Measurements from ENCODE around the gene PLCH2. TPM values are rescaled to one million over a fixed set of nuclear protein-coding genes. Genes with fewer than 3 reads are reported as not detected.
A peak's percentile ranks its signal among the peaks of the same experiment; 100 is the strongest.
"Not testable (repeated sequence)": the region's sequence is repeated elsewhere in the genome, so short reads cannot be mapped to it uniquely, and the experiment has no call there.

The PLCH2 gene
- total RNA-seq, 1 experiment from 2014 or later, result 0.74 TPM

- DNase-seq (ENCODE audit: low read depth), result no peak
- in situ Hi-C loops (cut with HindIII; ENCODE audit: low pct_unique_long_range_greater_than_20kb, low sequenced_read_pairs), result no loop called here
Observed at GRCh38 chr1:2454227-2454626, 21.9 kb upstream of the PLCH2 start.

GRCh38 chr1:2455757-2456156, 20.3 kb upstream of the PLCH2 start:
- in situ Hi-C loops (cut with HindIII; ENCODE audit: low pct_unique_long_range_greater_than_20kb, low sequenced_read_pairs), result no loop called here
- no peak for DNase-seq (ENCODE audit: low read depth)

- DNase-seq (ENCODE audit: low read depth), result no peak
- in situ Hi-C loops (cut with HindIII; ENCODE audit: low pct_unique_long_range_greater_than_20kb, low sequenced_read_pairs), result no loop called here
Observed at GRCh38 chr1:2457444-2457843, 18.6 kb upstream of the PLCH2 start.

- in situ Hi-C loops (cut with HindIII; ENCODE audit: low pct_unique_long_range_greater_than_20kb, low sequenced_read_pairs), result no loop called here
- no peak for DNase-seq (ENCODE audit: low read depth)
Observed at GRCh38 chr1:2458687-2459086, 17.4 kb upstream of the PLCH2 start.

GRCh38 chr1:2459102-2459753, 16.9 kb upstream of the PLCH2 start:
- DNase-seq (ENCODE audit: low read depth); in situ Hi-C loops (cut with HindIII; ENCODE audit: low pct_unique_long_range_greater_than_20kb, low sequenced_read_pairs): not testable (repeated sequence)

- in situ Hi-C loops (cut with HindIII; ENCODE audit: low pct_unique_long_range_greater_than_20kb, low sequenced_read_pairs), result no loop called here
- DNase-seq (ENCODE audit: low read depth), result no peak
Observed at GRCh38 chr1:2459757-2460156, 16.3 kb upstream of the PLCH2 start.

- DNase-seq (ENCODE audit: low read depth), result no peak
- in situ Hi-C loops (cut with HindIII; ENCODE audit: low pct_unique_long_range_greater_than_20kb, low sequenced_read_pairs), result no loop called here
Observed at GRCh38 chr1:2460203-2460602, 15.9 kb upstream of the PLCH2 start.

- in situ Hi-C loops (cut with HindIII; ENCODE audit: low pct_unique_long_range_greater_than_20kb, low sequenced_read_pairs), result no loop called here
- no peak for DNase-seq (ENCODE audit: low read depth)
Observed at GRCh38 chr1:2460996-2461751, 14.9 kb upstream of the PLCH2 start.

GRCh38 chr1:2462819-2463218, 13.3 kb upstream of the PLCH2 start:
- no peak for DNase-seq (ENCODE audit: low read depth)
- in situ Hi-C loops (cut with HindIII; ENCODE audit: low pct_unique_long_range_greater_than_20kb, low sequenced_read_pairs), result no loop called here

GRCh38 chr1:2463396-2463795, 12.7 kb upstream of the PLCH2 start:
- in situ Hi-C loops (cut with HindIII; ENCODE audit: low pct_unique_long_range_greater_than_20kb, low sequenced_read_pairs), result no loop called here
- DNase-seq (ENCODE audit: low read depth), result no peak

- DNase-seq (ENCODE audit: low read depth), result no peak
- in situ Hi-C loops (cut with HindIII; ENCODE audit: low pct_unique_long_range_greater_than_20kb, low sequenced_read_pairs), result no loop called here
Observed at GRCh38 chr1:2465371-2466269, 10.5 kb upstream of the PLCH2 start.

GRCh38 chr1:2466270-2466665, 9.8 kb upstream of the PLCH2 start:
- in situ Hi-C loops (cut with HindIII; ENCODE audit: low pct_unique_long_range_greater_than_20kb, low sequenced_read_pairs), result no loop called here
- no peak for DNase-seq (ENCODE audit: low read depth)

GRCh38 chr1:2466958-2467554, 9.0 kb upstream of the PLCH2 start:
- in situ Hi-C loops (cut with HindIII; ENCODE audit: low pct_unique_long_range_greater_than_20kb, low sequenced_read_pairs), result no loop called here
- peak; percentile 33 for DNase-seq (ENCODE audit: low read depth)

- peak; percentile 25 for DNase-seq (ENCODE audit: low read depth)
- in situ Hi-C loops (cut with HindIII; ENCODE audit: low pct_unique_long_range_greater_than_20kb, low sequenced_read_pairs), result no loop called here
Observed at GRCh38 chr1:2468041-2468472, 8.0 kb upstream of the PLCH2 start.

- DNase-seq (ENCODE audit: low read depth), result no peak
- in situ Hi-C loops (cut with HindIII; ENCODE audit: low pct_unique_long_range_greater_than_20kb, low sequenced_read_pairs), result no loop called here
Observed at GRCh38 chr1:2468540-2468939, 7.5 kb upstream of the PLCH2 start.

GRCh38 chr1:2469103-2469940, 6.8 kb upstream of the PLCH2 start:
- in situ Hi-C loops (cut with HindIII; ENCODE audit: low pct_unique_long_range_greater_than_20kb, low sequenced_read_pairs), result no loop called here
- DNase-seq (ENCODE audit: low read depth), result no peak

- in situ Hi-C loops (cut with HindIII; ENCODE audit: low pct_unique_long_range_greater_than_20kb, low sequenced_read_pairs), result no loop called here
- DNase-seq (ENCODE audit: low read depth), result no peak
Observed at GRCh38 chr1:2470290-2471158, 5.6 kb upstream of the PLCH2 start.
